Middle frontal gyrus (tissue), 1 donor: ENCODE measurements around the gene PORCN.

ENCODE experiments used
- DNase-seq: peaks from one replicate; pipeline ENCODE4 v3.0.0-alpha.2; 2015; ENCODE audit warnings: low spot score; ENCODE audit errors: extremely low spot score

The PORCN gene

DNA sequence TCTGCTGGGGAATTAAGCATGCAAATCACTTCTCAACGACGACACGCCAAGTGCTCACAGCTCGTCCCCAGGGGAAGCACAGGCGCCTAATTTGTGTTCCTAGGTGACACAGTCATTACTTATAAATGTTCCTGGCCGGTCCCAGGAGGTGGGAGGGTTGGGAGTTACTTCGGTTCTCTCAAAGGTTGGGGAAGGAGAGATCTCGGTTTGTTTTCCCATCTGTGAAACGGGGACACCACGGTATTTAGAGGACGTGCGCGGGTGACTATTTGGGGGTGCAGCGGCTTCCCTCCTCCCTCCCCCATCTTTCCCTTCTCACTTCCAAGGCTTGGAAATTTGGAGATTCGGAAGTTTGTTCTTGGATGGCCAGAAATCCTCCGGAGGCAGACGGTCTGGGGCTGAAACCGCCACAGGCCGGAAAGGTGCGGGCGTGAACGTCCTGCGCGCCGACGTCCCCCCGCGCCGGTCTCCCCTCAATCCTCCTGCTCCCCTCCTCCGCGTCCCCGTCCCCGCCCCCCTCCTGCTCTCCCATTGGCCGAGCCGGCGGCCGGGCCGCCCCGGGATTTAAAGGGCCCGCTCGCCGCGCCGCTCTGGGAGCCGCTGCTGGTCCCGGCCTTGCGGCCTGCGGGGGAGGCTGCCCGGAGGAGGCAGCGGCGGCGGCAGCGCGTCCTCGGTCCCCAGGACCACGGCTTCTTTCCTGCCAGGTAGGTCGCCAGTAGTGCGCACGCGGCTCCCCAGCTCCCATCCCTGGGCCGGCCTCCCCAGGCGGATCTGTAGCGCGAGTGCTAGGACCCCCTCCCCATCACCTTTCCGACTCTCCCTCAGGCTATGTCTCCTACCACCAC, at the start of gene PORCN:
PORCN (plus strand) TSS at position 593 of the 845 bp plus-strand sequence. CDS start 829 bp downstream, outside the sequence.
- DNase-seq = no peak

GRCh38 chrX:48459483-48459882, 49.3 kb upstream of the PORCN start:
- DNase-seq = no peak

- no peak for DNase-seq
Observed at GRCh38 chrX:48460031-48460430, 48.8 kb upstream of the PORCN start.

GRCh38 chrX:48460606-48461005, 48.2 kb upstream of the PORCN start:
- DNase-seq = no peak

GRCh38 chrX:48461830-48462229, 47.0 kb upstream of the PORCN start:
- no peak for DNase-seq

GRCh38 chrX:48465336-48465933, 43.4 kb upstream of the PORCN start:
- no peak for DNase-seq

GRCh38 chrX:48466696-48467095, 42.1 kb upstream of the PORCN start:
- no peak for DNase-seq

DNA sequence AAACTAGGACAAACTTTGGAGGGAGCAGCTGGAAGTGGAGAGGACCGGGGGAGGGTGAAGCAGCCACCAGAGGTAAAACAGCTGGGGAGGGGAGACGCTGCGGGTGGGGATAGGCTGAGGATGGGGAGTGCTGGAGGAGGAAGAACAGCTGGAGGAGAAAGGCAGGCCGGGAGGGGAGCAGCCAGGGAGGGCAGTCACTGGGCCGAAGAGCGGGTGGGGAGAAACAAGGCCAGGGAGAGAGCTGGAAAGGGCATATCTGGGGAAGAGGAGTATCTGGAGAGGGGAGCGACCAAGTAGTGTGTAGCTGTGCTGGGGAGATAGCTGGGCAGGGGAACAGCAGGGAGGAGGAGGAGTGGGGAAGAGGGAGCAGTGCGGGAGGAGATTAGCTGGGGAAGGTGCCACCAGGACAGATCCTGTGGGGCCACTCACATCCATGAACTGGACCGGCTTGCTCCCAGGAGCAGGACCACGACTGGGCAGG, 41.5 kb upstream of the PORCN start:
- DNase-seq = no peak

- DNase-seq = no peak
Observed at GRCh38 chrX:48468247-48468671, 40.5 kb upstream of the PORCN start.

GRCh38 chrX:48468693-48469691, 39.8 kb upstream of the PORCN start:
- DNase-seq = no peak

- DNase-seq = no peak
Observed at GRCh38 chrX:48470110-48470832, 38.5 kb upstream of the PORCN start, which contains the start of gene SLC38A5. Gene SLC38A5, minus strand, starts transcription at chrX:48470260. Its CDS starts 2,336 bp downstream, at chrX:48467924.

- no peak for DNase-seq
Observed at GRCh38 chrX:48470833-48471118, 38.0 kb upstream of the PORCN start.

DNA sequence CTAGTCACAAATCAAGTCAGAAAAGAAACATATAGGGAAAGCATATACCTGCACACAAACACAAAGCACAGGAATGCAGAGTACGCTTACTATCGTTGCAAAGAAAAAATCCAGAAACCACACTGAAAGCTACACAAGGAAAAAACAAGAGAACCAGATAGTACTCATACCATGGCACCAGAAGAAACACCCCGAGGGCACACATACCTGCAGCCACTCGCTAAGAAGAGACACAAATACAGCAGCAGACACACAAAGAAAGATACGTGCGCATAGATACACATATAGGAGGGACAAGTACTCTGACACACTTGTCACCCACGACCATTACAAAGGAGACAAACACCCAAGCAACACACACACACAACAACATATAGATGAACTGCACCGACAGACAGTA, 37.3 kb upstream of the PORCN start:
- DNase-seq = no peak

GRCh38 chrX:48472225-48472624, 36.6 kb upstream of the PORCN start:
- no peak for DNase-seq

- no peak for DNase-seq
Observed at GRCh38 chrX:48472851-48473703, 35.7 kb upstream of the PORCN start.

DNA sequence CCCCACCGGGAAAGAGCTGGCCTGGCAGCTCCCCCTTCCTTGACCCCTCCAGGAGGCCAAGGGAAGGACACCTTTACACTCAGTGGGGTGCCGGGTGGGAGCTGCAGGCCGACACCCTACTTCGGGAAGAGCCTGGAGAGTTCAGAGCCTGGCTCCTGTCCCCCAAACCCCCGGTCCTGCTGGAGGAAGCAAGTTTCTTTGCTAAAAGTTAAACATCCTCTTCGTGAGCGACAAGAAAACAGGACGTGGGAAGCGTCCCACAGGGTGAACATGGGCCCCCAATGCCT, 35.1 kb upstream of the PORCN start:
- DNase-seq = no peak

GRCh38 chrX:48474127-48474526, 34.7 kb upstream of the PORCN start:
- no peak for DNase-seq

DNA sequence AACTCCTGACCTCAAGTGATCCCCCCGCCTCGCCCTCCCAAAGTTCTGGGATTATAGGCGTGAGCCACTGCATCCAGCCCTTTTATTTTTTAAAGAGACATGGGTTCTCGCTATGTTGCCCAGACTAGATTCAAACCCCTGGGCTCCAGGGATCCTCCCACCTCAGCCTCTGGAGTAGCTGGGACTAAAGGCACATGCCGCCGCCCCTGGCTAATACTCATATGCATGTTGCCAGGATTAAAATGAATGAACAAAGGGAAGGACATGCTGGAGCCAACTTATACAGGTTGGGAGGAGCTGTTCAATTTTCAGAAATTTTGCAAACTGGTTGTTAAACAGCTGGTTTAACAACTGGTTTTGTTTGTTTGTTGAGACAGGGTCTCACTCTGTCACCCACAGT, 34.2 kb upstream of the PORCN start:
- DNase-seq = no peak

DNA sequence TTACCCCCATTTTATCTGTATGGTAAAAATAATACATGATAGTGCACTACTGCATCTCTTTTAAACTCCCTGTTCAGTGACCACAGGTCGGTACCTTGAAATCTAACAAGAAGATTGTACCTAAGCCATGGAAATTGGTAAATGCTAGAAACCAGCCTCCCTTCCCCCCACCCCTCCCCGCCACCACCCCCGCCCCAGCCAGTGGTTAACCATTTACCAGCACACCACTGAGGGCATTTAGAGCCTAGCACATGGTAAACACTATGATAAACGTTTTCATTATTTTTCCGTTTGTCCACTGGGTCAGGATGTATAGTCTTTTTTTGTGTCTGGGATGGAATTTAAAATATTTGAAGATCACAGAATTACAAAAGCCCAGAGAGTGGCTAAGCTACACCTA, 33.5 kb upstream of the PORCN start:
- no peak for DNase-seq
